Measurements from ENCODE around the gene ST8SIA5. TPM values are rescaled to one million over a fixed set of nuclear protein-coding genes. Genes with fewer than 3 reads are reported as not detected.
"Not testable (repeated sequence)": the region's sequence is repeated elsewhere in the genome, so short reads cannot be mapped to it uniquely, and the experiment has no call there.

ST8SIA5 gene
- total and polyA plus RNA-seq, 9 of the 15 experiments (the other 6 are each of a cell fraction or from before 2014, with no cell fraction given), result 0.03 to 0.33 (median 0.06) TPM; not detected in 5

GRCh38 chr18:46756559-46757201 is at the start of gene ST8SIA5 (continued):
- TF ChIP-seq HMGXB4 (CRISPR knock-in tag; IDR thresholded peaks at IDR 0.05) (no peak), RFX5 (IDR thresholded peaks at IDR 0.05; ENCODE audit: low read depth, low read length) (no peak), E2F4 (CRISPR knock-in tag; IDR thresholded peaks at IDR 0.05; ENCODE audit: low read depth) (no peak), MTA2 (IDR thresholded peaks at IDR 0.05; ENCODE audit: low read depth) (no peak), GABPA (tag; conservative IDR thresholded peaks at IDR 0.05; ENCODE audit: low read depth) (no peak), MAFK (IDR thresholded peaks at IDR 0.05; ENCODE audit: low read length) (no peak), ZNF253 (CRISPR knock-in tag; conservative IDR thresholded peaks at IDR 0.05) (no peak), ATF7 (IDR thresholded peaks at IDR 0.05) (no peak)

GRCh38 chr18:46795945-46796344 is 39.1 kb upstream of the ST8SIA5 start:
- H3K4me1 ChIP-seq (replicated peaks in 1 of 2; ENCODE audit: control insufficient read depth in 2 of 2, insufficient read depth in 2 of 2, low read length in 2 of 2); CTCF ChIA-PET (ENCODE audit: low intra/inter-chr PET ratio); FAIRE-seq; H3K79me2 ChIP-seq (ENCODE audit: control insufficient read depth, insufficient read depth, low read length); H3K27me3 ChIP-seq (ENCODE audit: control insufficient read depth in 2 of 2, insufficient read depth in 2 of 2, low read length in 2 of 2); H3K9me3 ChIP-seq (replicated peaks; ENCODE audit: control insufficient read depth, insufficient read depth, low read depth, low read length); intact Hi-C loops (cut with micrococcal nuclease); H3K9me1 ChIP-seq (ENCODE audit: control insufficient read depth, insufficient read depth, low read length); H2AFZ ChIP-seq (ENCODE audit: low read depth, low read length); H3K36me3 ChIP-seq (ENCODE audit: control insufficient read depth, insufficient read depth, low read length); H3K4me2 ChIP-seq (ENCODE audit: insufficient read depth, low read length); POLR2A ChIA-PET; BruUV-seq (replicated peaks); ATAC-seq; DNase-seq (ENCODE audit: extremely low read depth in 1 of 4, low spot score in 3 of 4); H3K27ac ChIP-seq (ENCODE audit: extremely low read depth, low read depth, low read length); H4K20me1 ChIP-seq (replicated peaks; ENCODE audit: control insufficient read depth, insufficient read depth, low read length); H3K9ac ChIP-seq (ENCODE audit: insufficient read depth in 1 of 2, low read depth in 2 of 2, low read length in 2 of 2); in situ Hi-C loops (cut with MboI); H3K4me3 ChIP-seq: not testable (repeated sequence)
- 89% methylated on average over 6 of the region's 6 CpGs for WGBS (ENCODE audit: insufficient coverage, low coverage, missing lambda C conversion rate)
